Kidney (tissue), 14 donors: ENCODE measurements around the gene NYAP2. TPM values are rescaled to one million over a fixed set of nuclear protein-coding genes. Genes with fewer than 3 reads are reported as not detected.

ENCODE experiments used
- DNase-seq, 5 donors: peaks; one replicate each; pipeline ENCODE4 v3.0.0-alpha.2; 2013 to 2020
- FAIRE-seq: peaks from 2 replicates; lab custom pipeline; 2012; peaks lifted over from hg19 to GRCh38; lab: Jason Lieb, UNC
- H3K27ac ChIP-seq, 2 donors: one replicate each; pipeline ENCODE4 v1.7.0; 2013; ENCODE audit warnings: low read depth in 2 of 2, low read length in 2 of 2, inconsistent platforms in 1 of 2
- H3K27me3 ChIP-seq: one replicate; pipeline ENCODE4 v1.7.1; 2013; ENCODE audit warnings: low read length, inconsistent platforms; ENCODE audit not compliant: control insufficient read depth, insufficient read depth
- H3K36me3 ChIP-seq, 3 donors: one replicate each; pipeline versions ENCODE4 v1.7.0 to v1.7.1; 2013; ENCODE audit warnings: low read length in 3 of 3, control low read depth in 1 of 3, inconsistent platforms in 1 of 3; ENCODE audit not compliant: insufficient read depth in 3 of 3, control insufficient read depth in 2 of 3
- H3K4me1 ChIP-seq, 3 donors: one replicate each; pipeline versions ENCODE4 v1.7.0 to v1.7.1; 2013; ENCODE audit warnings: low read length in 3 of 3, inconsistent platforms in 1 of 3, low read depth in 1 of 3; ENCODE audit not compliant: control insufficient read depth in 2 of 3, insufficient read depth in 2 of 3
- H3K4me3 ChIP-seq, 3 donors: one replicate each; pipeline versions ENCODE4 v1.7.0 to v1.8.1; 2013; ENCODE audit warnings: low read length in 3 of 3, control low read depth in 1 of 3, inconsistent platforms in 1 of 3
- H3K9ac ChIP-seq, 3 donors: one replicate each; pipeline versions ENCODE4 v1.7.0 to v1.7.1; 2013; ENCODE audit warnings: low read length in 3 of 3, control low read depth in 1 of 3, inconsistent platforms in 1 of 3
- H3K9me3 ChIP-seq, 3 donors: one replicate each; pipeline versions ENCODE4 v1.7.0 to v1.7.1; 2013; ENCODE audit warnings: low read length in 3 of 3, control low read depth in 1 of 3, inconsistent platforms in 1 of 3; ENCODE audit not compliant: control insufficient read depth in 2 of 3, insufficient read depth in 1 of 3
- intact Hi-C: fragments of 100-400 bp; cut with DNase I; formaldehyde crosslinking; loops from one replicate; pipeline ENCODE4 v1.11.1; 2022
- polyA plus RNA-seq: library from polyadenylated mRNA; stranded (reverse); fragments of 350-450 nt; fragmentation: Illumina TruSeq; extraction: RNeasy Lipid Tissue Mini Kit (QIAGEN cat#74804); gene quantifications from one replicate; pipeline ENCODE4 v1.2.3, GENCODE V29; 2014; ENCODE audit warnings: low read depth, low replicate concordance; ENCODE audit not compliant: insufficient read depth
- total RNA-seq: library from RNA; stranded (reverse); fragmentation: NEBNext Ultra II Directional; extraction: Animal tissue kit (Norgen Biotek cat#: 25700); gene quantifications from one replicate; pipeline ENCODE4 v1.2.1, GENCODE V29; 2021
- TF ChIP-seq, protein P1 (sequence below): IDR thresholded peaks from 3 replicates; pipeline ENCODE4 v1.5.1; 2012; ENCODE audit warnings: mild to moderate bottlenecking, moderate library complexity, borderline replicate concordance; ENCODE audit not compliant: insufficient read depth; ENCODE audit errors: extremely low read depth
- donor health status: control.
- donor health status: control.
- donor health status: control.
- donor health status: control.
- donor health status: control.
- donor health status: DM: yes; HTN: yes; CAD: no.
- donor health status: Normal renal cell carcinoma (clear cell type).

NYAP2 gene
- total and polyA plus RNA-seq, 2 donors from 2014 or later: 0.66 TPM; not detected in 1

DNA sequence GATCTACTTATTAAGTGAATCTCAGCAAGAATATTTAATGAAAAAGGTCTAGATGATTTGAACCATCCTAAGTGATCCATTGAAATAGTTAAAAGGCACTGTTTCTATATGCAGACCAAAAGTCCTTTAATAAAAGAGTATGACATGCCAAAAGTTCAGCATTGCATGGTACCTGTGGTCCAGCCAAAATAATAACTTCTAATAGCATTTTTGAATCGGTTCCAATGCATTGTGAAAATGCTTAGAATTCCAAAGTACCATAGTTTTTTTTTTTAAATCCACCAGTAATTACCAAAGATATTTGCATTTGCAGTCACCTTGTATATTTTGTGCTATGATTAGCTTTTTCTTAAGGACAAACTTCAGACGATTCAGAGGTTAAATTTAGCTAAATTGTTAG, 79.9 kb downstream of the NYAP2 start:
- Histone ChIP-seq H3K4me1 (no peaks in the 10 kb centered on the region), H3K4me3 (no peak overlapping the region), H3K27ac (no peak overlapping the region), H3K9ac (no peak overlapping the region), H3K27me3 (no peaks in the 10 kb centered on the region), H3K9me3 (no peaks in the 10 kb centered on the region), H3K36me3 (no peaks in the 10 kb centered on the region)
- DNase-seq: no peak
- intact Hi-C loops: no loop called here
- TF ChIP-seq, protein P1, sequence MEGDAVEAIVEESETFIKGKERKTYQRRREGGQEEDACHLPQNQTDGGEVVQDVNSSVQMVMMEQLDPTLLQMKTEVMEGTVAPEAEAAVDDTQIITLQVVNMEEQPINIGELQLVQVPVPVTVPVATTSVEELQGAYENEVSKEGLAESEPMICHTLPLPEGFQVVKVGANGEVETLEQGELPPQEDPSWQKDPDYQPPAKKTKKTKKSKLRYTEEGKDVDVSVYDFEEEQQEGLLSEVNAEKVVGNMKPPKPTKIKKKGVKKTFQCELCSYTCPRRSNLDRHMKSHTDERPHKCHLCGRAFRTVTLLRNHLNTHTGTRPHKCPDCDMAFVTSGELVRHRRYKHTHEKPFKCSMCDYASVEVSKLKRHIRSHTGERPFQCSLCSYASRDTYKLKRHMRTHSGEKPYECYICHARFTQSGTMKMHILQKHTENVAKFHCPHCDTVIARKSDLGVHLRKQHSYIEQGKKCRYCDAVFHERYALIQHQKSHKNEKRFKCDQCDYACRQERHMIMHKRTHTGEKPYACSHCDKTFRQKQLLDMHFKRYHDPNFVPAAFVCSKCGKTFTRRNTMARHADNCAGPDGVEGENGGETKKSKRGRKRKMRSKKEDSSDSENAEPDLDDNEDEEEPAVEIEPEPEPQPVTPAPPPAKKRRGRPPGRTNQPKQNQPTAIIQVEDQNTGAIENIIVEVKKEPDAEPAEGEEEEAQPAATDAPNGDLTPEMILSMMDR: no peak
- FAIRE-seq: no peak

DNA sequence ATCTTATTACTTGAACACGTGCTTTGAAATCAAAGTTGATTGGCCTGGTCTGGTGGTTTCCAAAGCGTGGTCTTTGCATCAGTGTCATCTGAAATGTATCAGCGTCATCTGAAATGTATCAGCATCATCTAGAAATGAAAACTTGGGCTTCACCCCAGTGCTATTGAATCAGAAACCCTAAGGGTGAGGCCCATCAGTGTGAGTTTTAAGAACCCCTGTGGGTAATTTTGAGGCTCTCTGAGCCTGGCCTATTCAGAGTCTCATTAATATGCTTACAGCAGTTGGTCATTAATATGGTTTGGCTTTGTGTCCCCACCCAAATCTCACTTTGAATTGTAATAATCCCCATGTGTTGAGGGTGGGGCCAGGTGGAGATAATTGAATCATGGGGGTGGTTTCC, 85.2 kb downstream of the NYAP2 start:
- no peaks in the 10 kb centered on the region for H3K27me3 ChIP-seq
- intact Hi-C loops: no loop called here
- DNase-seq: no peak
- no peak overlapping the region for H3K4me3 ChIP-seq
- H3K9ac ChIP-seq: no peak overlapping the region
- FAIRE-seq: no peak
- no peaks in the 10 kb centered on the region for H3K4me1 ChIP-seq
- no peak overlapping the region for H3K27ac ChIP-seq
- no peaks in the 10 kb centered on the region for H3K36me3 ChIP-seq
- TF ChIP-seq, protein P1: no peak
- H3K9me3 ChIP-seq: no peaks in the 10 kb centered on the region

DNA sequence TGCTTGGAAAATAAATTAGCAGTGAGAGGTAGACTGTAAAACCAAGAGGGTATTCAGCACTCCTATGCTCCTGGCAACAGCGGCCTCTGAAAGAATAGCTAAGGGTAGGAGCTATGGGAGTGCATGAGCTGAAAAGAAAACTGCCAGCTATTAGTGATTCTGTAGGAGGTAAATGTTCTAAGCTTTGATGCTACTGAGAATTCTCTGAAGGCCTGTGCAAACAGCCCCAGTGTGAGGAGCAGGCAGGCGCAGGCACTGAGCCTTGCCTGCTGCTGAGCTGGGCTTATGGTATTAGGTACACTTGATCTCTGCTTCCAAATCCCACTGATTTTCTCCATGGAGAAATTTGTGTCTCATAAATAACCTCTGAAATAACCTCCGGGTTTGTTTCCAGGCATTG, 86.7 kb downstream of the NYAP2 start:
- H3K9ac ChIP-seq: no peak overlapping the region
- no peaks in the 10 kb centered on the region for H3K9me3 ChIP-seq
- no peak overlapping the region for H3K27ac ChIP-seq
- DNase-seq: no peak
- no peaks in the 10 kb centered on the region for H3K4me1 ChIP-seq
- H3K4me3 ChIP-seq: no peak overlapping the region
- FAIRE-seq: no peak
- H3K27me3 ChIP-seq: no peaks in the 10 kb centered on the region
- no peaks in the 10 kb centered on the region for H3K36me3 ChIP-seq
- TF ChIP-seq, protein P1: no peak
- intact Hi-C loops: no loop called here

DNA sequence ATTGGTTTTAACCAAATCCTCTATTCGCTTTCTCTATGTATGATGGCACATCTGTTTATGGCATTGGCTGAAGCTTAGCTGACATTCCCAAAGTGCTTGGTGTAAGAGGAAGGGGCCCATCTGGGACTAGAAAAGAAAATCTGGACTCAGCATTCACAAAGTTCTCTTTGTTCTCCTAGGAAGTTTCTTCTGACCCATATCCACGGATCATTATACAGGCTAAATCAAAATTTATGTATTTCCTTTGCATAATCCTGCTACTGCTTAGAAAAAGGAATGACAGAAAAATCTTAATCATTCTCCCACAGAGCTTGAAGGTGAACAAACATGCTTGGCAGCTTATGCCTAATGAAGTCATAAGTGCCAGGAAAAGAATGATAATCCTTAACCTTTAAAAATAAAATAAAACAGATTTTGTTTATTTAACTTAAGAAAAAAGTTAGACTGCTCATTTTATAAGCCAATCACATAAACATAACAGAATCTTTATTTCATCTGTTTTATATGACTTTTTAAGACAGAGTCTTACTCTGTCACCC, 88.4 kb downstream of the NYAP2 start:
- no peaks in the 10 kb centered on the region for H3K27me3 ChIP-seq
- TF ChIP-seq, protein P1: no peak
- H3K27ac ChIP-seq: no peak overlapping the region
- no peak overlapping the region for H3K4me3 ChIP-seq
- H3K36me3 ChIP-seq: no peaks in the 10 kb centered on the region
- no peak for DNase-seq
- H3K4me1 ChIP-seq: no peaks in the 10 kb centered on the region
- H3K9me3 ChIP-seq: no peaks in the 10 kb centered on the region
- intact Hi-C loops: no loop called here
- H3K9ac ChIP-seq: no peak overlapping the region
- FAIRE-seq: peak; percentile 11
